Measurements from ENCODE around the gene SEMA4G. TPM values are rescaled to one million over a fixed set of nuclear protein-coding genes. Genes with fewer than 3 reads are reported as not detected.

SEMA4G gene
- total and polyA plus RNA-seq, 4 donors = 1.2 to 7.4 (median 2.8) TPM

DNA sequence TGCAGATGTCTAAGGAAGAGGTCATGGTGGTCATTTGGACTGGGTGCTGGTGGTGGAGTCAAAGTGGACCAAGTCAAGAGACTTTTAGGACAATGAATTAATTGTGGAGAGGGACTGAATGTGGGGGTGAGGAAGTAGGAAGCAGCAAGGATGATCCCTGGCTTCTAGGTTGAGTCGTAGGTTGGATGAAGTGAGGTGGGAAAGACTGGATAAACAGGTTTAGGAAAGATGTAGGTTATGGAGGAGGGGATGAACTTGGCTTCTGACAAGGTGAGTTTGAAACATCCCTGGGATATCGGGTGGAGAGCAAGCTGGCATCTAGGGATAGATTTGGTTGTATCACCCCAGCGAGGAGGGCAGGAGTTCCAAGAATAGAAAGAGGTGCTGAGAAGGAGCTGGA, 7.6 kb downstream of the SEMA4G start:
- 82 to 91% methylated on average over 3 of the region's 3 CpGs for WGBS, 2 donors
- TF ChIP-seq, protein P1, sequence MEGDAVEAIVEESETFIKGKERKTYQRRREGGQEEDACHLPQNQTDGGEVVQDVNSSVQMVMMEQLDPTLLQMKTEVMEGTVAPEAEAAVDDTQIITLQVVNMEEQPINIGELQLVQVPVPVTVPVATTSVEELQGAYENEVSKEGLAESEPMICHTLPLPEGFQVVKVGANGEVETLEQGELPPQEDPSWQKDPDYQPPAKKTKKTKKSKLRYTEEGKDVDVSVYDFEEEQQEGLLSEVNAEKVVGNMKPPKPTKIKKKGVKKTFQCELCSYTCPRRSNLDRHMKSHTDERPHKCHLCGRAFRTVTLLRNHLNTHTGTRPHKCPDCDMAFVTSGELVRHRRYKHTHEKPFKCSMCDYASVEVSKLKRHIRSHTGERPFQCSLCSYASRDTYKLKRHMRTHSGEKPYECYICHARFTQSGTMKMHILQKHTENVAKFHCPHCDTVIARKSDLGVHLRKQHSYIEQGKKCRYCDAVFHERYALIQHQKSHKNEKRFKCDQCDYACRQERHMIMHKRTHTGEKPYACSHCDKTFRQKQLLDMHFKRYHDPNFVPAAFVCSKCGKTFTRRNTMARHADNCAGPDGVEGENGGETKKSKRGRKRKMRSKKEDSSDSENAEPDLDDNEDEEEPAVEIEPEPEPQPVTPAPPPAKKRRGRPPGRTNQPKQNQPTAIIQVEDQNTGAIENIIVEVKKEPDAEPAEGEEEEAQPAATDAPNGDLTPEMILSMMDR (IDR thresholded peaks at IDR 0.05; ENCODE audit: control extremely low read depth, extremely low read depth) = no peak
- H3K27ac ChIP-seq (ENCODE audit: low read depth in 1 of 2, low read length in 1 of 2) = no peak overlapping the region
- no peaks in the 10 kb centered on the region for H3K4me1 ChIP-seq (ENCODE audit: control insufficient read depth in 5 of 5, insufficient read depth in 5 of 5, low read length in 5 of 5)
- no peak overlapping the region for H3K4me3 ChIP-seq
- ATAC-seq (ENCODE audit: insufficient read depth, low FRiP score) (no peak), DNase-seq (no peak)
- no peaks in the 10 kb centered on the region for H3K9me3 ChIP-seq (ENCODE audit: control insufficient read depth in 4 of 4, insufficient read depth in 3 of 4, low read length in 3 of 4)
- H3K27me3 ChIP-seq (ENCODE audit: control insufficient read depth in 3 of 3, insufficient read depth in 3 of 3, low read length in 2 of 3) = no peaks in the 10 kb centered on the region
- peaks cover 3 to 28% (median 21%) of the 10 kb centered on the region in 4 donors for H3K36me3 ChIP-seq (ENCODE audit: control insufficient read depth in 4 of 4, insufficient read depth in 4 of 4, low read length in 4 of 4)
- H3K9ac ChIP-seq (ENCODE audit: insufficient read depth in 1 of 2, low read length in 2 of 2) = no peak overlapping the region

DNA sequence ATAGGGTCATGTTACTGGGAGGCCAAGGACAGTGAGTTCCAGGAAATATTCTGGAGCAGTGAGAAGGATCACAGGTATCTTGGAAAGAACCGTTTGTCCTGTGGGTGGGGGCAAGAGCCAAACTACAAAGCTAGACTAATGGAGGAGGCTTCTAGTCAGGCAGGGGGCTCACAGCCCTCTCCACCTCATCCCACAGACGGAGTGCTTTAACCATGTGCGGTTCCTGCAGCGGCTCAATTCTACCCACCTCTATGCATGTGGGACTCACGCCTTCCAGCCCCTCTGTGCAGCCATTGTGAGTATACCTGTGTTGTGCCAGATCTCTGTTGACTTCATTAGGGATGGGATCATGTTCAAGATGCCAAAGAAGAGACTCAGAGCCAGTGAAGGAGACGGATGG, 8.1 kb downstream of the SEMA4G start:
- WGBS, 2 donors = 87 to 93% methylated on average over 6 of the region's 6 CpGs
- no peak overlapping the region for H3K4me3 ChIP-seq
- no peaks in the 10 kb centered on the region for H3K27me3 ChIP-seq (ENCODE audit: control insufficient read depth in 3 of 3, insufficient read depth in 3 of 3, low read length in 2 of 3)
- peaks cover 3 to 28% (median 21%) of the 10 kb centered on the region in 4 donors for H3K36me3 ChIP-seq (ENCODE audit: control insufficient read depth in 4 of 4, insufficient read depth in 4 of 4, low read length in 4 of 4)
- DNase-seq (no peak), ATAC-seq (ENCODE audit: insufficient read depth, low FRiP score) (no peak)
- TF ChIP-seq, protein P1 (IDR thresholded peaks at IDR 0.05; ENCODE audit: control extremely low read depth, extremely low read depth) = no peak
- H3K27ac ChIP-seq (ENCODE audit: low read depth in 1 of 2, low read length in 1 of 2) = no peak overlapping the region
- no peaks in the 10 kb centered on the region for H3K4me1 ChIP-seq (ENCODE audit: control insufficient read depth in 5 of 5, insufficient read depth in 5 of 5, low read length in 5 of 5)
- no peak overlapping the region for H3K9ac ChIP-seq (ENCODE audit: insufficient read depth in 1 of 2, low read length in 2 of 2)
- H3K9me3 ChIP-seq (ENCODE audit: control insufficient read depth in 4 of 4, insufficient read depth in 3 of 4, low read length in 3 of 4) = no peaks in the 10 kb centered on the region

DNA sequence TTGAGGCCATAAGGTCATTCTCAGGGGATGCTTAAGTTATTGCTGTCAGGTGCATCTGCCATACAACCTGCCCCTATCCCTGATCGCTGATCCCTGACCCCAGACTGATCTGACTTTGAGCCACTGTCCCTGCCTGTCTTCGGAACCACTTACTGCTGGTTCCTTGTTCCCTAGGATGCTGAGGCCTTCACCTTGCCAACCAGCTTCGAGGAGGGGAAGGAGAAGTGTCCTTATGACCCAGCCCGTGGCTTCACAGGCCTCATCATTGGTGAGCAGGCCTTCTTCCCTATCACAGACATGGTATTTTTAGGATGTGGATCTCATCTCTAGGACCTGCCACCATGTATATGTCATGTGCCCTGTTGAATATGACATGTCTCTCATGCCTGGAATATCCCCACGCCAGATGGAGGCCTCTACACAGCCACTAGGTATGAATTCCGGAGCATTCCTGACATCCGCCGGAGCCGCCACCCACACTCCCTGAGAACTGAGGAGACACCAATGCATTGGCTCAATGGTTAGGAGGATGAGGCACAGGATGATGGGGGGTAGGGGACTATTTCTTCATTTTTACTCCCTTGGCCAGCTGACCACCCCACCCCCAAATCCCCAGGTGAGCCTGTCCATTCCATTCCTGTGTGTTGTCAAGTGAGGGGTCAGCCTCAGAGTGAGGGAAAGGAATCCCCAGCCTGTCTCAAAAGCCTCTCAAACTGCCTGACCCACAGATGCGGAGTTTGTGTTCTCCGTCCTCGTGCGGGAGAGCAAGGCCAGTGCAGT, 9.0 kb downstream of the SEMA4G start:
- Histone ChIP-seq H3K27ac (ENCODE audit: low read depth in 1 of 2, low read length in 1 of 2) (no peak overlapping the region), H3K36me3 (ENCODE audit: control insufficient read depth in 4 of 4, insufficient read depth in 4 of 4, low read length in 4 of 4) (peaks cover 3 to 33% (median 27%) of the 10 kb centered on the region in 4 donors), H3K9me3 (ENCODE audit: control insufficient read depth in 4 of 4, insufficient read depth in 3 of 4, low read length in 3 of 4) (no peaks in the 10 kb centered on the region), H3K4me1 (ENCODE audit: control insufficient read depth in 5 of 5, insufficient read depth in 5 of 5, low read length in 5 of 5) (no peaks in the 10 kb centered on the region), H3K4me3 (no peak overlapping the region), H3K9ac (ENCODE audit: insufficient read depth in 1 of 2, low read length in 2 of 2) (no peak overlapping the region), H3K27me3 (ENCODE audit: control insufficient read depth in 3 of 3, insufficient read depth in 3 of 3, low read length in 2 of 3) (no peaks in the 10 kb centered on the region)
- 90 to 92% methylated on average over 13 of the region's 13 CpGs for WGBS, 2 donors
- TF ChIP-seq, protein P1 (IDR thresholded peaks at IDR 0.05; ENCODE audit: control extremely low read depth, extremely low read depth) = no peak
- DNase-seq (no peak), ATAC-seq (ENCODE audit: insufficient read depth, low FRiP score) (no peak)

DNA sequence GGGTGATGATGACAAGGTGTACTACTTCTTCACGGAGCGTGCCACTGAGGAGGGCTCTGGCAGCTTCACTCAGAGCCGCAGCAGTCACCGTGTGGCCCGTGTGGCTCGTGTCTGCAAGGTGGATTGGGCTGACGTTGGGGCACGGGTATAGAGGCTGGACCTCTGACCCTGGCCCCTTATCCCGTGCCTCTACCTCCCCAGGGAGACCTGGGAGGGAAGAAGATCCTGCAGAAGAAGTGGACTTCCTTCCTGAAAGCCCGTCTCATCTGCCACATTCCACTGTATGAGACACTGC, 9.5 kb downstream of the SEMA4G start:
- ATAC-seq (ENCODE audit: insufficient read depth, low FRiP score) = no peak
- Histone ChIP-seq H3K4me1 (ENCODE audit: control insufficient read depth in 5 of 5, insufficient read depth in 5 of 5, low read length in 5 of 5) (no peaks in the 10 kb centered on the region), H3K36me3 (ENCODE audit: control insufficient read depth in 4 of 4, insufficient read depth in 4 of 4, low read length in 4 of 4) (peaks cover 3 to 35% (median 28%) of the 10 kb centered on the region in 4 donors), H3K4me3 (no peak overlapping the region), H3K9me3 (ENCODE audit: control insufficient read depth in 4 of 4, insufficient read depth in 3 of 4, low read length in 3 of 4) (no peaks in the 10 kb centered on the region), H3K9ac (ENCODE audit: insufficient read depth in 1 of 2, low read length in 2 of 2) (no peak overlapping the region), H3K27me3 (ENCODE audit: control insufficient read depth in 3 of 3, insufficient read depth in 3 of 3, low read length in 2 of 3) (no peaks in the 10 kb centered on the region), H3K27ac (ENCODE audit: low read depth in 1 of 2, low read length in 1 of 2) (no peak overlapping the region)
- whole genome bisulfite sequencing, 2 donors = 86 to 89% methylated on average over 10 of the region's 10 CpGs
- TF ChIP-seq, protein P1 (IDR thresholded peaks at IDR 0.05; ENCODE audit: control extremely low read depth, extremely low read depth) = no peak
- DNase-seq = no peak
